Measurements from ENCODE around the gene GPX1. TPM values are rescaled to one million over a fixed set of nuclear protein-coding genes. Genes with fewer than 3 reads are reported as not detected.
A peak's percentile ranks its signal among the peaks of the same experiment; 100 is the strongest.
"Not testable (repeated sequence)": the region's sequence is repeated elsewhere in the genome, so short reads cannot be mapped to it uniquely, and the experiment has no call there.

GPX1 gene
- total and polyA plus RNA-seq, 10 of the 15 experiments (the other 5 are each of a cell fraction or from before 2014, with no cell fraction given) = 32.0 to 1,121 (median 400) TPM

DNA sequence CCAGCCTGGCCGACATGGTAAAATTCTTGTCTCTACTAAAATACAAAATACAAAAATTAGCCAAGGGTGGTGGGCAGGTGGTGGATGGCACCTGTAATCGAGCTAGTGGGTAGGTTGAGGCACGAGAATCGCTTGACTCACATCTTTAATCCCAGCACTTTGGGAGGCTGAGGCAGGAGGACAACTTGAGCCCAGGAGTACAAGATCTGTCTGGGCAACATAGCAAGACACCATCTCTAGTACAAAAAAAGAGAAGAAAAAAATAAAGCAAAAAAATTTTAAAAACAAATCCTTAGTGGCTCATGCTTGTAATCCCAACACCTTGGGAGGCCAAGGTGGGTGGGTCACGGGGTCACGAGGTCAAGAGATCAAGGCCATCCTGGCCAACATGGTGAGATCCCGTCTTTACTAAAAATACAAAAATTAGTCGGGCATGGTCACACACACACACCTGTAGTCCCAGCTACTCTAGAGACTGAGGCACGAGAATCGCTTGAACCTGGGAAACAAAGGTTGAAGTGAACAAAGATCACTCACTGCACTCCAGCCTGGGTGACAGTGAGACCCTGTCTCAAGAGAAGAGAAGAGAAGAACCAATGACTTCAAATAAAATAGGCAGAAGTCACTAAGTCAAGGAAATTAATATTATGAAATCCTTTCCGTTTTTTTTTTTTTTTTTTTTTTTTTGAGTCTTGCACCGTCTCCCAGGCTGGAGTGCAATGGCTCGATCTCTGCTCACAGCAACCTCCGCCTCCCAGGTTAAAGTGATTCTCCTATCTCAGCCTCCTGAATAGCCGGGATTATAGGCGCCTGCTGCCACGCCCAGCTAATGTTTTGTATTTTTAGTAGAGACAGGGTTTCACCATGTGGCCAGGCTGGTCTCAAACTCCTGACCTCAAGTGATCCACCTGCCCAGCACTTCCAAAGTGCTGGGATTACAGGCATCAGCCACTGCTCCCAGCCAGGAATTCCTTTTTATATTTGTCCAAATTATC, 48.7 kb upstream of the GPX1 start:
- Histone ChIP-seq H3K9me3 (replicated peaks; ENCODE audit: control insufficient read depth, insufficient read depth, low read length) (no peaks in the 10 kb centered on the region; the same call in 1 of the 3 replicates), H3K79me2 (ENCODE audit: control insufficient read depth, insufficient read depth, low read length) (peaks cover 95% of the 10 kb centered on the region), H3K4me1 (ENCODE audit: control insufficient read depth, insufficient read depth, low read length) (0 out of 2 replicates have a peak, but pooled peaks cover 3% of the 10 kb centered on the region), H3K27me3 (replicated peaks in 1 of 2; ENCODE audit: control insufficient read depth in 2 of 2, insufficient read depth in 2 of 2, low read length in 1 of 2) (no peaks in the 10 kb centered on the region), H3K4me3 (peak overlapping the region; percentile 29), H2AFZ (ENCODE audit: control insufficient read depth, low read depth, low read length) (no peak overlapping the region), H4K20me1 (ENCODE audit: control insufficient read depth, insufficient read depth) (peaks cover 19% of the 10 kb centered on the region), H3K27ac (ENCODE audit: control insufficient read depth, insufficient read depth) (no peak overlapping the region), H3K4me2 (ENCODE audit: control insufficient read depth, insufficient read depth) (0 out of 2 replicates have a peak overlapping the region, but pooled peaks have one; percentile 17), H3K9ac (ENCODE audit: control insufficient read depth, insufficient read depth, low read length) (no peak overlapping the region), H3K36me3 (ENCODE audit: control insufficient read depth in 2 of 2, insufficient read depth in 2 of 2, low read length in 1 of 2) (peaks cover under 1 to 4% of the 10 kb centered on the region in 2 experiments; a peak in 3 of 4 replicates)
- WGBS (ENCODE audit: insufficient coverage, insufficient replicate concordance, low lambda C conversion rate, missing lambda C conversion rate) = 71% methylated on average over 15 of the region's 17 CpGs
- ATAC-seq = no peak
- ChIA-PET POLR2A (no interaction called here), SMC1A (ENCODE audit: uncharacterized antibody, unreplicated experiment) (interaction anchor here (1.1 to 2.4 kb wide), 4 partner anchors 14 to 67 kb away, joined by 3 to 6 read pairs (median 4); partner anchors contain the start of gene USP4), CTCF (interaction anchor here (0.6 to 3.1 kb wide), 5 partner anchors 18 to 129 kb away, joined by 3 to 15 read pairs (median 4); partner anchors contain the start of gene USP4), RAD21 (ENCODE audit: unreplicated experiment) (interaction anchor here (1.2 to 2.0 kb wide), 2 partner anchors 22 to 67 kb away, joined by 4 to 14 read pairs; partner anchors contain the start of genes NICN1 and USP4)
- no peak for TF ChIP-seq HDAC6 (IDR thresholded peaks at IDR 0.05; ENCODE audit: unreplicated experiment)
- TF ChIP-seq NR2F1 (conservative IDR thresholded peaks at IDR 0.05) = peak; percentile 67; the same call in 1 of the 2 replicates
- TF ChIP-seq, protein P1, sequence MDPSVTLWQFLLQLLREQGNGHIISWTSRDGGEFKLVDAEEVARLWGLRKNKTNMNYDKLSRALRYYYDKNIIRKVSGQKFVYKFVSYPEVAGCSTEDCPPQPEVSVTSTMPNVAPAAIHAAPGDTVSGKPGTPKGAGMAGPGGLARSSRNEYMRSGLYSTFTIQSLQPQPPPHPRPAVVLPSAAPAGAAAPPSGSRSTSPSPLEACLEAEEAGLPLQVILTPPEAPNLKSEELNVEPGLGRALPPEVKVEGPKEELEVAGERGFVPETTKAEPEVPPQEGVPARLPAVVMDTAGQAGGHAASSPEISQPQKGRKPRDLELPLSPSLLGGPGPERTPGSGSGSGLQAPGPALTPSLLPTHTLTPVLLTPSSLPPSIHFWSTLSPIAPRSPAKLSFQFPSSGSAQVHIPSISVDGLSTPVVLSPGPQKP (IDR thresholded peaks at IDR 0.05; ENCODE audit: low read depth, low read length) = no peak
- no peak for TF ChIP-seq RB1 (IDR thresholded peaks at IDR 0.05; ENCODE audit: borderline replicate concordance)
- no peak for TF ChIP-seq HDAC2 (IDR thresholded peaks at IDR 0.05)
- FAIRE-seq = no peak
- intact Hi-C loops (cut with micrococcal nuclease; ENCODE audit: unreplicated experiment) = loop anchor here (5.0 kb wide), 1 partner anchor 50 kb away; the partner anchor contains the start of gene GPX1
- no TSS peak for BruUV-seq (replicated peaks)
- no peak for DNase-seq (ENCODE audit: low read depth, low spot score)
- in situ Hi-C loops (cut with MboI) = no loop called here

DNA sequence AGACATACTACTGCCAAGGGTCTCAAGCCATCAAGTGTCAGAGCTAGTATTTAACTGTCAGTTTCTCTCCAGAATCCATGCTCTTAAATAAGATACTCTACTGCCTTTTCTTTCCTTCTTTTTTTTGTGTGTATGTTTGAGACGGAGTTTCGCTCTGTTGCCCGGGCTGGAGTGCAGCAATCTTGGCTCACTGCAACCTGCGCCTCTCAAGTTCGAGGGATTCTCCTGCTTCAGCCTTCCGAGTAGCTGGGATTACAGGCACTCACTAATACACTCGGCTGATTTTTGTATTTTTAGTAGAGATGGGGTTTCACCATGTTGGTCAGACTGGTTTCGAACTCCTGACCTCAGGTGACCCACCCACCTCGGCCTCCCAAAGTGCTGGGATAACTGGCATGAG, 47.4 kb upstream of the GPX1 start:
- DNase-seq (ENCODE audit: low read depth, low spot score); H3K9me3 ChIP-seq (replicated peaks; ENCODE audit: control insufficient read depth, insufficient read depth, low read length); H3K9ac ChIP-seq (ENCODE audit: control insufficient read depth, insufficient read depth, low read length); FAIRE-seq; BruUV-seq (replicated peaks); H3K27me3 ChIP-seq (replicated peaks in 1 of 2; ENCODE audit: control insufficient read depth in 2 of 2, insufficient read depth in 2 of 2, low read length in 1 of 2); H2AFZ ChIP-seq (ENCODE audit: control insufficient read depth, low read depth, low read length); H3K27ac ChIP-seq (ENCODE audit: control insufficient read depth, insufficient read depth); H3K36me3 ChIP-seq (ENCODE audit: control insufficient read depth in 2 of 2, insufficient read depth in 2 of 2, low read length in 1 of 2); ATAC-seq; H3K4me3 ChIP-seq; in situ Hi-C loops (cut with MboI): not testable (repeated sequence)
- CTCF ChIA-PET = interaction anchor here (1.0 to 2.6 kb wide), 2 partner anchors 62 to 66 kb away, joined by 3 to 9 read pairs; partner anchors contain the start of gene USP4
- Histone ChIP-seq H3K4me1 (ENCODE audit: control insufficient read depth, insufficient read depth, low read length) (peaks cover 12% of the 10 kb centered on the region), H3K79me2 (ENCODE audit: control insufficient read depth, insufficient read depth, low read length) (peaks cover 93% of the 10 kb centered on the region), H3K4me2 (ENCODE audit: control insufficient read depth, insufficient read depth) (peak overlapping the region; percentile 28; the same call in 1 of the 2 replicates), H4K20me1 (ENCODE audit: control insufficient read depth, insufficient read depth) (peaks cover 19% of the 10 kb centered on the region)
- RAD21 ChIA-PET (ENCODE audit: unreplicated experiment) = interaction anchor here (1.2 to 2.0 kb wide), 2 partner anchors 24 to 66 kb away, joined by 4 to 14 read pairs; partner anchors contain the start of genes NICN1 and USP4
- POLR2A ChIA-PET = interaction anchor here (1.0 kb wide), 1 partner anchor 47 kb away, joined by 3 read pairs; no protein-coding TSS in a partner anchor
- SMC1A ChIA-PET (ENCODE audit: uncharacterized antibody, unreplicated experiment) = interaction anchor here (1.2 to 2.4 kb wide), 4 partner anchors 8 to 46 kb away, joined by 3 to 6 read pairs (median 4); no protein-coding TSS in a partner anchor
- 74% methylated on average over 9 of the region's 9 CpGs for WGBS (ENCODE audit: insufficient coverage, insufficient replicate concordance, low lambda C conversion rate, missing lambda C conversion rate)
- intact Hi-C loops (cut with micrococcal nuclease; ENCODE audit: unreplicated experiment) = loop anchor here (5.0 kb wide), 1 partner anchor 48 kb away; the partner anchor contains the start of gene GPX1

All from GM12878 (cell line).